Duodenal mucosa (tissue), 2 donors: Measurements from ENCODE around the gene KCNMA1.

Experiments used
- H3K27ac ChIP-seq: one replicate; pipeline ENCODE4 v1.7.0; 2013; ENCODE audit warnings: low read depth, low read length
- H3K27me3 ChIP-seq, 2 donors: one replicate each; pipeline ENCODE4 v1.7.0; 2013; ENCODE audit warnings: low read length in 2 of 2, control low read depth in 1 of 2; ENCODE audit not compliant: insufficient read depth in 2 of 2, control insufficient read depth in 1 of 2
- H3K36me3 ChIP-seq, 2 donors: one replicate each; pipeline ENCODE4 v1.7.0; 2013; ENCODE audit warnings: low read length in 2 of 2, control low read depth in 1 of 2; ENCODE audit not compliant: insufficient read depth in 2 of 2, control insufficient read depth in 1 of 2
- H3K4me1 ChIP-seq, 2 donors: one replicate each; pipeline ENCODE4 v1.7.0; 2013; ENCODE audit warnings: low read length in 2 of 2, control low read depth in 1 of 2; ENCODE audit not compliant: insufficient read depth in 2 of 2, control insufficient read depth in 1 of 2
- H3K4me3 ChIP-seq, 2 donors: one replicate each; pipeline ENCODE4 v1.7.0; 2013; ENCODE audit warnings: low read length in 2 of 2, low read depth in 1 of 2
- H3K9ac ChIP-seq, 2 donors: one replicate each; pipeline ENCODE4 v1.7.0; 2013; ENCODE audit warnings: low read length in 2 of 2, low read depth in 1 of 2
- H3K9me3 ChIP-seq, 2 donors: one replicate each; pipeline ENCODE4 v1.7.0; 2013; ENCODE audit warnings: low read length in 2 of 2, control low read depth in 1 of 2; ENCODE audit not compliant: control insufficient read depth in 1 of 2

The KCNMA1 gene

DNA sequence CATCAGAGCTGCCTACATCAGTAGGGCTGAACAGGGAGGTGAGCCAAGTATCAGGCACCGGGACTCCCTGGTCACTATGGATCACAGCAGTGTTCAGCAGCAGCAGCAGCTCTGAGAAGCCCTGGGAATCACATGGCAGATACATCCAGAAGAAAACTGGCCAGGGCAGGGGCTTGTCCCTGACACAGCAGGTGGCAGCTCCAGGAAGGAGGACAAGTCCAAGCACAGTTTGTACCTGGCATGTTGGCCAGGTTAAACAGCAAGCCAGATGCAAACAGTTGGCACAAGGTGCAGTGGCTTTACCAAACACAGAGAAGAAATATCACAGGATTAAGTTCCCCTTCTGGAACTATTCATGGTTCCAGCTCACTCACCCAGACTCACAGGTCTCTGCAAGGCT lies 139.4 kb downstream of the KCNMA1 start:
- Histone ChIP-seq H3K9ac (no peak overlapping the region), H3K4me1 (no peaks in the 10 kb centered on the region), H3K9me3 (no peaks in the 10 kb centered on the region), H3K27ac (no peak overlapping the region), H3K27me3 (no peaks in the 10 kb centered on the region), H3K36me3 (no peaks in the 10 kb centered on the region), H3K4me3 (no peak overlapping the region)

DNA sequence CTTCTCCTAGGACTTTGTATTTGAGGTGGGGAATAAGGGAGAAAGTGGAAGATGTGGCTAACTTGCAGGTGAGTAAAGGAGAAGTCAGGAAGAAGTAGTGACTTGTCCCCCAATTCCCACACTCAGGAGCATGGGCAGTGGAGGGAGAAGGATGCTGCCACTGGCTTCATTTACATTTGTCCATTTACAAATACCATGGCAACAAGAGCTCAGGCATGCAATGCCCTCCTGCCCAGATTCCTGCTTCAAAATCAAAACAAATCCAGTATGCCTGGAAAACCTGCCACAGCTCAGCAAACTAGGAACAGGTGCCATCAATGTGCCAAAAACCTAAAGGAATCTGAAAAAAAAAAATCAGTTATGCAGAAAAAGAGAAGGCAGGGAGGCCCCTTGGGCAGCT lies 139.9 kb downstream of the KCNMA1 start:
- Histone ChIP-seq H3K4me1 (no peaks in the 10 kb centered on the region), H3K27ac (no peak overlapping the region), H3K27me3 (no peaks in the 10 kb centered on the region), H3K4me3 (no peak overlapping the region), H3K9ac (no peak overlapping the region), H3K36me3 (no peaks in the 10 kb centered on the region), H3K9me3 (no peaks in the 10 kb centered on the region)

DNA sequence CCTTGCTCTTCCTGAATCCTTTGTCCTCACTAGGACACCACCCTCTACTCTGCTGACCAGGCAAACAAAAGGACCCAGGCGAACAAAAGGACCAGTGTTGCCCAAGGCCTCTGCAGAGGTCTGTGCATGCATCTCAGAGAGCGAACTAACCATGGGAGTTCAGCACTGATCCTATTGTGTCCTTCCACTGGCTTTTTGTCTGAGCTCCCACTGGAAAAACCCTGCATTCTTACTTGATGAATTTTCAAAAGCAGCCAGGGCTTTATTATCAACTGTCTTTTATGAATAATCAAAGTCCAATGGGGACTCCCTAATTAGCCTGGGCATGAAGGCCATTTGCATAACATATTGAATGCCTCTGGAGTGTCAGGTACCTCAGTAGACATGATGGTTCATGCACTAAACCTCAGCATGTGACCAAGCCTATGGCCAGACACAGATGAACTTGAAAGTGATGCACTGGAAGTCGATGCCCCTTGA lies 140.6 kb downstream of the KCNMA1 start:
- no peaks in the 10 kb centered on the region for H3K36me3 ChIP-seq
- no peak overlapping the region for H3K4me3 ChIP-seq
- no peak overlapping the region for H3K27ac ChIP-seq
- no peak overlapping the region for H3K9ac ChIP-seq
- H3K27me3 ChIP-seq, result no peaks in the 10 kb centered on the region
- H3K9me3 ChIP-seq, result no peaks in the 10 kb centered on the region
- H3K4me1 ChIP-seq, result no peaks in the 10 kb centered on the region

DNA sequence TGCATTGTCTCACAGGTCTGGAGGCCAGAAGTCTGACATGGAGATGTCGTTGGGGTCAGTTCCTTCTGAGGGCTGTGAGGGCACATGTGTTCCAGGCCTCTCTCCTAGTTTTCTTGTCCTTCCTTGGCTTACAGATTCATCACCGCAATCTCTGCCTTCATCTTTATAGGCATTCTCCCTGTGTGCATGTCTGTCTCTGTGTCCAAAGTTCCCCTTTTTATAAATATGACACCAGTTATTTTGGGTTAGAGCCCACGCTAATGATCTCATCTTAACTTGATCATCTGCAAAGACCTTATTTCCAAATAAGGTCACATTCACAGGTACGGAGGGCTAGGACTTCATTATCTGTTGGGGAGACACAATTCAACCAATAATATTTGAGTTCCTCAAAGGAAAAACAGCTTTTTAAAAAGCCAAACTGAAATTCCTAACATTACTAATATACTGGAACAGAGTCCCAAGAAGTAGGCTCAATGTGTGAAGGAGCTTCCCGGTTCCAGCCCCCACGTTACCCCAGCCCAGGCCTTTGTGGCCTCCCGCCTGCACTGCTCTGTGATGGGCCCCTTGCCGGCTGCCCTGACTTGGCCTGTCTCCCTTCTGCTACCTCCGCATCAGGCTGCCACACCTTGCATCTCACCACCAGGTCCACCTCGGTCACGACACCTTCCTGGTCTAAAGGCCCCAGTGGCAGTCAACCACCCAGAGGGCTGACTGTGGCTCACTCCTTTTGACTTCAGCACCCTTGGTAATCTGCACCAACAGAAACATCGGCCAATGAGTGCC lies 142.7 kb downstream of the KCNMA1 start:
- Histone ChIP-seq H3K27ac (no peak overlapping the region), H3K9me3 (no peaks in the 10 kb centered on the region), H3K4me3 (no peak overlapping the region), H3K9ac (no peak overlapping the region), H3K27me3 (no peaks in the 10 kb centered on the region), H3K4me1 (no peaks in the 10 kb centered on the region), H3K36me3 (no peaks in the 10 kb centered on the region)

DNA sequence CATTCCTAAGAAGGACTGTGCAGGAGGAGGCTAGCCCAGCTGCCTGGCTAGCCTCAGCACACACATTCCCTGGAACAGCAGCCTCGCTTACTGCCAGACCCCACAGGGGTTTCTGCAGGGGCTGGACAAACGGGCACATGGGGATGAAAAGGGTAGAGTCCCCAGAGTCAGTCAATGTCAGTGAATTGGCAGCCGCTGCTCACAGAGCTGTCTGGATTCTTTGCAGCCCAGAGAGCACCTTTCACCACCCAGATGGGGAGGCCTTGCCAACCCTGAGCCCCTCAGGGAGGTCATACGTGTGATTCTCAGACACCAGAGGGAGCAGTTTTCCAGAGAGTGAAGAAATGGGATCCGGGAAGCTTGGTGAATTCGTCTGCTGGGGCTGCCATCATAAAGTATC lies 143.3 kb downstream of the KCNMA1 start:
- no peak overlapping the region for H3K27ac ChIP-seq
- no peaks in the 10 kb centered on the region for H3K4me1 ChIP-seq
- H3K27me3 ChIP-seq, result no peaks in the 10 kb centered on the region
- no peak overlapping the region for H3K4me3 ChIP-seq
- H3K9me3 ChIP-seq, result no peaks in the 10 kb centered on the region
- H3K36me3 ChIP-seq, result no peaks in the 10 kb centered on the region
- H3K9ac ChIP-seq, result no peak overlapping the region

DNA sequence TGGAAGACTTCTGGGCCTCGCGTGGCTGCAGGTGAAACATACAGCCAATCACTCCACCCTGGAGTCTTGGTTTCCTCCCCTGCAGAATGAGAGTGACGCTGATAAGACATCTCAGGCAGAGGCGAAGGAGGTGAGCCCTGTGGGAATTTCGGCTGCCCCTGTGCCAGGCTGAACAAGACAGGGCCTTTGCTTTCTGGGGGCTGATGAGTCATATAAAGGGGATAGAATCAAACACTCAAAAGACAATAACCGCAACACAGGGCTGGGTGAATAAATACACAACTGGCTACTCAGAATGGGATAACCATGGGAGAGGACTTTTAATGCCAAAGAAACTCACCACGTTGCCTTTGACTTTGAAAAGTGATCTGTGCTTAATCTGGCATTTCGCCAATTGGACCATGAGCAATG lies 143.8 kb downstream of the KCNMA1 start:
- Histone ChIP-seq H3K4me3 (no peak overlapping the region), H3K36me3 (no peaks in the 10 kb centered on the region), H3K9me3 (no peaks in the 10 kb centered on the region), H3K4me1 (no peaks in the 10 kb centered on the region), H3K9ac (no peak overlapping the region), H3K27me3 (no peaks in the 10 kb centered on the region), H3K27ac (no peak overlapping the region)

DNA sequence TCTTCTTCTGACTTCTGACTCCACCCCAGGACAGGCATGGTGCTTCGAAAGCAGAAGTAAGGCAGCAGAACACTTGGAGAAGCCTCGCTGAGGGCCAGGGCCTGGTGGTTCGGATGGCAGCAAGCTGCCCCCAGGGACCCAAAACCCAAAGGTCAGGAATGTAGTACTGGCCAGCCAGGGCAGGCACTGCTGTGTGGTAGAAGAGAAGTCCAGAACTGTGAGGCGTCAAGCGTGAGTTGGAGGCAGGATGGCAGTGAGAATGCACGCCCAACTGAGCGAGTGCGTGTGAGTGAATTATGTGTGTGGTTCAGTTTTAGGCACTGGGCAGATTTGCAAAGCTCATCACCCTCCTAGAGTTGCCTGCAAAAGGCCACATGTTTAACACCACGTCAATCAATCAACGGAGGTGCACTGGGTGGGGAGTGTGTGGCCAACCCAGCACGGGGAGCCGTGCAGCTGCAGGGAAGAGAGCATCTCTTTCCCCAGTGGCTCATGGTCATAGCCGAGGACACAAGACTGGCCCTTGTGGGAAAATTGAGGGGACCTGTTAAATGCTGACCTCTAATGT lies 144.3 kb downstream of the KCNMA1 start:
- H3K27me3 ChIP-seq, result no peaks in the 10 kb centered on the region
- H3K4me1 ChIP-seq, result no peaks in the 10 kb centered on the region
- H3K9ac ChIP-seq, result no peak overlapping the region
- no peaks in the 10 kb centered on the region for H3K9me3 ChIP-seq
- no peaks in the 10 kb centered on the region for H3K36me3 ChIP-seq
- no peak overlapping the region for H3K4me3 ChIP-seq
- H3K27ac ChIP-seq, result no peak overlapping the region

DNA sequence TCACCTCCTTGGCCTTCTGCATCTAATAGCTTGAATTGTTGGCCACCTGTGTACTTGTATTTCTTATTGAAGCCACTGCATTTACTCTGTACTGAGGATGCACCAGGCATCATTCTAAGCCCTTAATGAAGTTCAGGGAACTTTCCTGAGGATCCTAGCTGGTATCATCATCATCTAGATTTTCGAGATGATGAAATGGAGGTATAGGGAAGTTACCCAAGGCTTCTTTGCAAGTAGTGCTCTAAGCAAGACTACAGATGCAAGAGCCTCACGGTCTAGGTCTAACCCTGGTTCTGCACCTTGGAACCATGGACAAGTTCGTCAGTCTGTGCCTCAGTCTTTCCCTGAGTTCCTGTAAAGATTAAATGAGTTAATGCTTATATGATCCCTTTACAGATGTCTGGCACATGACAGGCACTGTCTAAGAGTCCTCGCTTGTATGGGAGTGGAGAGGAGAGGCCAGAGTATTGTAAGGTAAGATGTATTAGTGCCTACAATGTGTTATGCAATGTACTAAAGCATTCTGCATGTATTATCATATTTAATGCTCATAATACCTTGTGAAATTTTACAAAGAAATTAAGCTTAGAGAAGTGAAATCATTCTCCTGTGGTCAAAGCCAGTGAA lies 145.1 kb downstream of the KCNMA1 start:
- Histone ChIP-seq H3K4me3 (no peak overlapping the region), H3K9ac (no peak overlapping the region), H3K27ac (no peak overlapping the region), H3K27me3 (no peaks in the 10 kb centered on the region), H3K9me3 (no peaks in the 10 kb centered on the region), H3K36me3 (no peaks in the 10 kb centered on the region), H3K4me1 (no peaks in the 10 kb centered on the region)

DNA sequence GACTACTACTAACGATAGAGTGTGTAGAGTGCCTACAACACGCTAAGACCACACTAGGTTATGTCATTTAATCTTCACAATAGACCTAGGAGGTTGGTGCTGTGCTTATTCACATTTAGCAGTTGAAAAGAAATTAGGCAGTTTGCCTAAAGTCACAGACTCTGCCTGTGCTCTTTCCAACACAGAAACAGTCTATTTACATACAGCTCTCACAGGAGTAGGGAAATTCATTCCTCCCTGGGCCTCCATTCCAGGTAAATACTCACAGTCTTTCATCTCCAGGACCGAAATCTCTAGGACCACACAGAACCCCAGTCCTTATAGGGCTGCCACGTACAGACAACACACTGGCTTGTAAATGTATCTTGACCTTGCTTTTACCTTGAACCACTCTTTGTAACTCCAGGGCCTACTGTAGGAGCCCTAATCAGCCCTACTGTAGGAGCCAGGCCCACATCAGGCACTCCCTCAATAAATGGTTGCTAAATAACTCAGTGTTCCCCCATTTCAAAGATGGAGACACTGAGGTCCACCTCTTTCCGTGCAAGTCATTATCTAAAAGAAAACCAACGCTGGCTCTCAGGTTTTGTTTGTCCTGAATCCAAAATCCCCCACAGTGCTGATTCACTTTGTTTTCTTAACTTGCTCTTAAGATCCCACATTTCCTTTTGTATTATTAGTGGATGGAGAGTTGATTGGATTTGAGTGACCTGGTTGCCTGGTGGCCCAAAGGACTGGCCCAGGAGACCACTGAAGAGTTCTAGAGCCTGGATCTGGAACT lies 146.9 kb downstream of the KCNMA1 start:
- Histone ChIP-seq H3K9ac (no peak overlapping the region), H3K4me3 (no peak overlapping the region), H3K9me3 (no peaks in the 10 kb centered on the region), H3K36me3 (no peaks in the 10 kb centered on the region), H3K27ac (no peak overlapping the region), H3K27me3 (no peaks in the 10 kb centered on the region), H3K4me1 (no peaks in the 10 kb centered on the region)

DNA sequence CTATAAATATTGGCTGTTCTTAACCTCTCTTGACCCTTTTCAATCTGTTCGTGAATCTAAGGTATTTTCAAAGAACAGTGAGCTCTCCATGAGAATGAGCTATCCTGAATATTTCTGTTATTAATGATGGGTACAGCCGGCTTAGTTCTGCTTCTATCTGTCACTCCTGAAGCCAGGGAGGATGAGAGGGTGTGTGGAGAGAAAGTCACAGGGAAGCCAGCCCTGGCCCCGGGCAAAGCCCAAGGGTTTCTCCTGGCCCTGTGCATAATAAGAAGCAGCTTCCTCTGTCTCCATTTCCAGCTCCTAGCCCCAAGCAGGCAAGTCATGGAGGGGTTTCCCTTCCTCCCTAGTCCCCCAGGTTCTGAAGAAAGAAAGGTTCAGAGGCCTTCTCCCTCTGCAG lies 151.1 kb downstream of the KCNMA1 start:
- Histone ChIP-seq H3K4me1 (no peaks in the 10 kb centered on the region), H3K36me3 (no peaks in the 10 kb centered on the region), H3K9me3 (no peaks in the 10 kb centered on the region), H3K27me3 (no peaks in the 10 kb centered on the region), H3K9ac (no peak overlapping the region), H3K27ac (no peak overlapping the region), H3K4me3 (no peak overlapping the region)
